ENCODE data around the gene PRDM10.
"Not testable (repeated sequence)": the region's sequence is repeated elsewhere in the genome, so short reads cannot be mapped to it uniquely, and the experiment has no call there.

Gene PRDM10

DNA sequence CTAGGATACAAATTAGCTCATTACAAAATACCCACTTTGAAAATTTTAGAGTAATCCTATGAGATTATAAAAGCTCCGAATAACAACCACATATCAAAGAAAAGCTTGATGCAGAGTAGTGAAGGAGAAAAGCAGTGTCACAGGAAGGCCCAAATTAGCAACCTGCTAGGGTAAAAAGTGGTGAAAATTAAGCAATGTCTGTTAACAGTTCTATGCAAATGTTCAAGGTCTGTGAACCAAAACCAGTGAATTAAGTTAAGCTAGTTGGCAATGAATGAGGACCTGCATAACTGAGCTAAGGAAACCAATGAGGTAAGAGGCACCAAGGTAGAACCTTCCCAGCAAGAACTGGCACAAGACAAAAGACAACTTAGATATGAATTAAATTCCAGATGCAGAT is 29.6 kb downstream of the PRDM10 start:
- in situ Hi-C loops (cut with MboI; ENCODE audit: low pct_unique_long_range_greater_than_20kb, low sequenced_read_pairs, unreplicated experiment), result no loop called here
- peak; percentile 63 for DNase-seq (ENCODE audit: low spot score)
- no peak for TF ChIP-seq CTCF (IDR thresholded peaks at IDR 0.05; ENCODE audit: extremely low read depth, insufficient read depth, missing control alignments)

DNA sequence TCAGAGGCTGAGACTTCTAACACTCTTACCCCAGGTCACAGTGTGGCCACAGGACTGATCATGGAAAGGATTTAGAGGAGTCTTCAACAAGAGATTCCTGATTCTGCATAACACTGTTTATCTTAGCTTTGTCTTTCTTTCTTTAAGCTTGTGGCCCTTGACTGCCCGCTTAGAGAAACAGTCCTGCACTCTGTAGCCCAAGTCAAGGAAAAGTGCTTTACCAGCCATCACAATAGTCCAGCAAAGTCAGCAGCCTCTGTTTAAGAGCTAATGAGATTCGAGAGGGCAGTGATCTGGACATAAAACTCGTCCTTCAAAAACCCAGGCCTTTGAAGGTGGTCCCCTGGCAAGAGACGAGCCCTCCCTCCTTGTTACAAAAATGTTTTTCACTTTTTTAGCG is 30.0 kb downstream of the PRDM10 start:
- no peak for DNase-seq (ENCODE audit: low spot score)
- no peak for TF ChIP-seq CTCF (IDR thresholded peaks at IDR 0.05; ENCODE audit: extremely low read depth, insufficient read depth, missing control alignments)
- in situ Hi-C loops (cut with MboI; ENCODE audit: low pct_unique_long_range_greater_than_20kb, low sequenced_read_pairs, unreplicated experiment), result no loop called here

DNA sequence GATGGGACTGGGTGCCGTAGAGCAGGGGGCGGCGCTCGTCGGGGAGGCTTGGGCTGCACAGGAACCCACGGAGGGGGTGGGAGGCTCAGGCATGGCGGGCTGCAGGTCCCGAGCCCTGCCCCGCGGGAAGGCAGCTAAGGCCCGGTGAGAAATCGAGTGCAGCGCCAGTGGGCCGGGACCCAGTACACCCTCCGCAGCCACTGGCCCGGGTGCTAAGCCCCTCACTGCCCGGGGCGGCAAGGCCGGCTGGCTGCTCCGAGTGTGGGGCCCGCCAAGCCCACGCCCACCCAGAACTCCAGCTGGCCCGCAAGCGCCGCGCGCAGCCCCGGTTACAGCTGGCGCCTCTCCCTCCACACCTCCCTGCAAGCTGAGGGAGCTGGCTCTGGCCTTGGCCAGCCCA is 30.8 kb downstream of the PRDM10 start:
- DNase-seq (ENCODE audit: low spot score); in situ Hi-C loops (cut with MboI; ENCODE audit: low pct_unique_long_range_greater_than_20kb, low sequenced_read_pairs, unreplicated experiment): not testable (repeated sequence)

DNA sequence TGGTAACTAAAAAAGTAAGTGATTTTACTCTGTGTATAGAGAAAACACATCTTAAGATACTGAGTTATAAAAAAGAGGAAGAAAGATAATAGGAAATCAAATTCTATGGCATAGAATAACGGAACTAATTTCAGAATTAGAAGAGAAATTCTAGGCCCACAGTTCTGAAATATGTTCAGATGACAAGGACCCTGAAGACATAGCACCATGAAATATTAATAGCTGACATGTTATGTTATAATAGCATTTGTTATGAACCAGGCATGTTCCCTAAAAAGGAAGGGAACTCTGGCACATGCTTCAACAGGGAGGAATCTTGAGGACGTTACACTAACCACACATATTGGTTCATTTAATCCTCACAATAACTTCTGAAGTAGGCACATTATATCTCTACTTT is 32.7 kb downstream of the PRDM10 start:
- in situ Hi-C loops (cut with MboI; ENCODE audit: low pct_unique_long_range_greater_than_20kb, low sequenced_read_pairs, unreplicated experiment), result no loop called here
- no peak for TF ChIP-seq CTCF (IDR thresholded peaks at IDR 0.05; ENCODE audit: extremely low read depth, insufficient read depth, missing control alignments)
- no peak for DNase-seq (ENCODE audit: low spot score)

DNA sequence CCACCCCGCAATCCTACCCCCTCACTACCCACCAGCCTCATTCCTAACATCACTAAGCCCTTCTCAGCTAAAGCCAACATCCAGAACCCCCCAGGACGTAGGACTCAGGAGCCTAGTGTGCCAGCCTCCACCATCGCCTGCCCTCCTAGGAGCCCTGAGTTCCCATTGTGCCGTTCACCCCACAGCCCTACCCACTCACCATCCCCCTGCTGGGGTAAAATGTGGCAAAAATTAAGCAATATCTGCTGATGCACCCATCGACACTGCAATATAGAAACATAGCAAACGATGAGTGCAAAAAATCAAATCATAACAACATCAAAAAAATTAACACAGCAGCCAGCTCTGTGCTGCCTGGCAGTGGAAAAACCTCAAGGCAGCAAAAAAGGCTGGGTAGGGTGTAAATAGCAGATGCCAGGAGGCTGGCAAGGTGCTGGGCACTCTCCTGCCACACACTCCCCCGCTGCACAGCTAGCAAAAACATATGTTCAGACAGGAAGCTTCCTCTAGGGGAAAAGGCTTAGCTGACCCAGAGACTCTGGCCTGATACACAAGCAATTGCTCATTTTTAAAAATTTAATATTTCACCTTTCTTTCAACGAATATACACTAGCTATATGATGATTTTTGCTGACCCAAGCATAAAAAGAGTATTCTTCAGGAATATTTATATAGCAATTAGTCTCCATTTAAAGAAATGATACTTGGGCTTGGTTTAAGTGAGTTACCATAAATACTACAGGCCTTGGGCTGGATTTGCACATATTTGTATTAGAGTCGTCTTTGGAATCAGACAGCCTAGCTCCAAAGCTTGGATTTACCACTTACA is 33.8 kb downstream of the PRDM10 start:
- no peak for TF ChIP-seq CTCF (IDR thresholded peaks at IDR 0.05; ENCODE audit: extremely low read depth, insufficient read depth, missing control alignments)
- DNase-seq (ENCODE audit: low spot score), result no peak
- in situ Hi-C loops (cut with MboI; ENCODE audit: low pct_unique_long_range_greater_than_20kb, low sequenced_read_pairs, unreplicated experiment), result no loop called here

- TF ChIP-seq CTCF (IDR thresholded peaks at IDR 0.05; ENCODE audit: extremely low read depth, insufficient read depth, missing control alignments), result no peak
- DNase-seq (ENCODE audit: low spot score), result no peak
- in situ Hi-C loops (cut with MboI; ENCODE audit: low pct_unique_long_range_greater_than_20kb, low sequenced_read_pairs, unreplicated experiment), result no loop called here
These were observed 34.6 kb downstream of the PRDM10 start for GRCh38 chr11:129967996-129968395.

GRCh38 chr11:129965248-129965647 is 37.4 kb downstream of the PRDM10 start:
- in situ Hi-C loops (cut with MboI; ENCODE audit: low pct_unique_long_range_greater_than_20kb, low sequenced_read_pairs, unreplicated experiment), result no loop called here
- no peak for TF ChIP-seq CTCF (IDR thresholded peaks at IDR 0.05; ENCODE audit: extremely low read depth, insufficient read depth, missing control alignments)
- no peak for DNase-seq (ENCODE audit: low spot score)

Data from GM13977 (cell line).